Measurements from ENCODE around the gene HAUS3. TPM values are rescaled to one million over a fixed set of nuclear protein-coding genes. Genes with fewer than 3 reads are reported as not detected.

HAUS3 gene
- total RNA-seq, 1 experiment from 2014 or later = 11.2 TPM

GRCh38 chr4:2284161-2284933 lies 42.4 kb upstream of the HAUS3 start:
- no peak for TF ChIP-seq POLR2AphosphoS5 (IDR thresholded peaks at IDR 0.05; ENCODE audit: low read depth, low read length)
- TF ChIP-seq SIN3A (IDR thresholded peaks at IDR 0.05; ENCODE audit: borderline replicate concordance, insufficient read depth, low read depth, low read length) = no peak
- no peak for TF ChIP-seq CTCF (IDR thresholded peaks at IDR 0.05)
- TF ChIP-seq TCF7L2 (IDR thresholded peaks at IDR 0.05; ENCODE audit: low read depth, low read length) = no peak
- no peak for TF ChIP-seq REST (IDR thresholded peaks at IDR 0.05; ENCODE audit: insufficient read depth in 1 of 2, low read depth in 2 of 2, low read length in 1 of 2)
- Histone ChIP-seq H3K9me3 (ENCODE audit: control insufficient read depth, insufficient read depth, low read depth, low read length) (no peaks in the 10 kb centered on the region), H3K4me3 (ENCODE audit: low read depth in 2 of 2, low read length in 2 of 2) (no peak overlapping the region), H3K36me3 (ENCODE audit: control insufficient read depth, insufficient read depth, low read length) (no peaks in the 10 kb centered on the region), H3K4me1 (ENCODE audit: control insufficient read depth, insufficient read depth, low read length) (no peaks in the 10 kb centered on the region), H3K27ac (ENCODE audit: low read length) (no peak overlapping the region), H3K27me3 (ENCODE audit: control insufficient read depth, insufficient read depth, low read length) (no peaks in the 10 kb centered on the region)
- ATAC-seq (no peak), DNase-seq (ENCODE audit: low read depth, low spot score) (no peak)
- CTCF ChIA-PET = no interaction called here
- intact Hi-C loops (cut with micrococcal nuclease; ENCODE audit: unreplicated experiment) = no loop called here
- no TSS peak for BruUV-seq (replicated peaks)
- POLR2A ChIA-PET = no interaction called here
- in situ Hi-C loops (cut with HindIII; ENCODE audit: low pct_unique_long_range_greater_than_20kb, low sequenced_read_pairs) = no loop called here

- no peaks in the 10 kb centered on the region for H3K4me1 ChIP-seq (ENCODE audit: control insufficient read depth, insufficient read depth, low read length)
- DNase-seq (ENCODE audit: low read depth, low spot score) = no peak
- ATAC-seq = no peak
- intact Hi-C loops (cut with micrococcal nuclease; ENCODE audit: unreplicated experiment) = no loop called here
- no TSS peak for BruUV-seq (replicated peaks)
- in situ Hi-C loops (cut with HindIII; ENCODE audit: low pct_unique_long_range_greater_than_20kb, low sequenced_read_pairs) = no loop called here
- CTCF ChIA-PET = no interaction called here
- no peak for TF ChIP-seq POLR2AphosphoS5 (IDR thresholded peaks at IDR 0.05; ENCODE audit: low read depth, low read length)
- H3K9me3 ChIP-seq (ENCODE audit: control insufficient read depth, insufficient read depth, low read depth, low read length) = no peaks in the 10 kb centered on the region
- no peak overlapping the region for H3K4me3 ChIP-seq (ENCODE audit: low read depth in 2 of 2, low read length in 2 of 2)
- no peak overlapping the region for H3K27ac ChIP-seq (ENCODE audit: low read length)
- H3K36me3 ChIP-seq (ENCODE audit: control insufficient read depth, insufficient read depth, low read length) = no peaks in the 10 kb centered on the region
- POLR2A ChIA-PET = no interaction called here
- H3K27me3 ChIP-seq (ENCODE audit: control insufficient read depth, insufficient read depth, low read length) = no peaks in the 10 kb centered on the region
Measured at GRCh38 chr4:2283199-2283711, 41.3 kb upstream of the HAUS3 start.
